ENCODE measurements around the gene SLC24A3. TPM values are rescaled to one million over a fixed set of nuclear protein-coding genes. Genes with fewer than 3 reads are reported as not detected.

SLC24A3 gene
- total RNA-seq, 2 donors from 2014 or later, result 1.4 to 3.7 TPM

DNA sequence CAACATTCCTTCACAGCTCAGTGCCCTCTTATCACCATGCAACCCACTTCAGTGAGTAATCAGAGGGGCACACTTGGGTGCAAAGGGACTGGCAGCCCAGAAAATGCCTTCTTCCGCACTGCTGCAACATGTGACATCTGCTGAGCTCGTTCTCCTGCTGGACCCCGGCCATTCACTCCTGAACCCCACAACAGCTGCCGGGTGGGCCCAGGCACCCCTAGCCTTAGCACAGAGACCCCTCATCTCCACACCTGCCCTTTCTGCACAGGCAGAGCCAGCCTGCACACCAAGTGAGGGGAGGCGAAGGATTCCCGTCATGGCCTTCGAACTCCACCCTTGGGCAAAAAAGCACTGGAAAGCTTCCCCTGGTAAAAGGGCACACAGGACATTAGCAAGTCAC is 381.3 kb downstream of the SLC24A3 start:
- Histone ChIP-seq H3K27ac (no peak overlapping the region), H3K4me3 (no peak overlapping the region), H3K27me3 (no peaks in the 10 kb centered on the region), H3K9me3 (peaks cover 0 to 6% of the 10 kb centered on the region in 2 donors), H3K4me1 (no peaks in the 10 kb centered on the region), H3K36me3 (no peaks in the 10 kb centered on the region)
- TF ChIP-seq, protein P1, sequence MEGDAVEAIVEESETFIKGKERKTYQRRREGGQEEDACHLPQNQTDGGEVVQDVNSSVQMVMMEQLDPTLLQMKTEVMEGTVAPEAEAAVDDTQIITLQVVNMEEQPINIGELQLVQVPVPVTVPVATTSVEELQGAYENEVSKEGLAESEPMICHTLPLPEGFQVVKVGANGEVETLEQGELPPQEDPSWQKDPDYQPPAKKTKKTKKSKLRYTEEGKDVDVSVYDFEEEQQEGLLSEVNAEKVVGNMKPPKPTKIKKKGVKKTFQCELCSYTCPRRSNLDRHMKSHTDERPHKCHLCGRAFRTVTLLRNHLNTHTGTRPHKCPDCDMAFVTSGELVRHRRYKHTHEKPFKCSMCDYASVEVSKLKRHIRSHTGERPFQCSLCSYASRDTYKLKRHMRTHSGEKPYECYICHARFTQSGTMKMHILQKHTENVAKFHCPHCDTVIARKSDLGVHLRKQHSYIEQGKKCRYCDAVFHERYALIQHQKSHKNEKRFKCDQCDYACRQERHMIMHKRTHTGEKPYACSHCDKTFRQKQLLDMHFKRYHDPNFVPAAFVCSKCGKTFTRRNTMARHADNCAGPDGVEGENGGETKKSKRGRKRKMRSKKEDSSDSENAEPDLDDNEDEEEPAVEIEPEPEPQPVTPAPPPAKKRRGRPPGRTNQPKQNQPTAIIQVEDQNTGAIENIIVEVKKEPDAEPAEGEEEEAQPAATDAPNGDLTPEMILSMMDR (IDR thresholded peaks at IDR 0.05), result no peak
- no peak for DNase-seq (ENCODE audit: low spot score)

DNA sequence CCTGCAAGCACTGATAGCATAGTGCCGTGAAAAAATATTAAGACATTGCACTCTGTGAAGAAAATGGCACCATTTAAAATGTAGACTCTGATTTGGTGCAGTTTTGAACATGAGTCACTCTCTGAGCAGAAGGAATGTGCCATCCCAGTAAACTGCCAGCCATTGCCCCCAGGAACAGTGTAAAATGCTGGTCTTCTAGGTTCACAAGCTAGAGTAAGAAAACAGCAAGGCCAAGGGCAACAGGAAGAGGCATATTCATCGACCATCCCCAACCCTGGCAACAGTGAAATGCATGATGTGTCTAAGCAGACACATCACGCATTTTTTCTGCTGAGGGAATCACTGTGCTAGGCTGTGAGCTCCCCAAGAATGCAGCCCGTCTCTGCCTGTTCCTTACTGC is 382.5 kb downstream of the SLC24A3 start:
- H3K27ac ChIP-seq, result no peak overlapping the region
- TF ChIP-seq, protein P1 (IDR thresholded peaks at IDR 0.05), result no peak

DNA sequence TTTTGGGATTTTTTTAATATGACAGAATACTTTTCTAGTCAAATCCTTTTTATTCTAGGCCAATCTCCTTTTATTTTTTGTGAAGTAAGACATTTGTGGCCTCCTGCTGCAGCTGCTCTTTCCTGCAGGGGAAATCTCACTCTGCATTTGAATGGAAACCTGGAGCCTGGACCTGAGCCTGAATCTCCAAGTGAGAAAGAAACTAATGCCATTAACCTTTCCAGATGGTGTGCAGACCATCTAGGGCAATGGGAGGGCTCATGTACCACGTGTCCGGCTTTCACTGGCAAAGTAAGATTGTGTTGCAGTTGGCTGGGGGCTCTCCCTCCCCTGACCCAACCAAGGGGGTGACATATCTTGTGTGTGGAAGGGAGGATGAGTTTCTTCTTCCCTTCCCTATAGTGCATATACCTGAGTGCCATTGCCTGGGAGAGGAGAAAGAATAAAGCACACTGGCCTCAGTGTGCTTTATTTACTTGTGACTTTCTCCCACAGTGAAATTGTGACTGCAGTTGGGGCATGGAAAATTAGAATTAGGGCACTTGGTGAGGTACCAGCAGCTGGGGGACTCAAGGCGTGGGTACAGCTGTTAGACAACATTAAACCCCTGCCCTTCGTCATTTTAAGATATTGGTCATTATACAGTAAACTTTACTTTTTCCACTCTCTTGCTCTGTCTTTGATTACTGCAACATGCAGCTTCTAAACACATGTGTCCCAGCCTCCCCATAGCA is 385.8 kb downstream of the SLC24A3 start:
- TF ChIP-seq, protein P1 (IDR thresholded peaks at IDR 0.05), result no peak
- no peak for DNase-seq (ENCODE audit: low spot score)
- Histone ChIP-seq H3K4me1 (no peaks in the 10 kb centered on the region), H3K27ac (no peak overlapping the region), H3K36me3 (no peaks in the 10 kb centered on the region), H3K27me3 (no peaks in the 10 kb centered on the region), H3K4me3 (no peak overlapping the region), H3K9me3 (no peaks in the 10 kb centered on the region)

More for the DNA sequence above, 382.5 kb downstream of the SLC24A3 start:
- no peak for DNase-seq (ENCODE audit: low spot score)
- Histone ChIP-seq H3K4me3 (no peak overlapping the region), H3K9me3 (peaks cover 0 to 6% of the 10 kb centered on the region in 2 donors), H3K4me1 (no peaks in the 10 kb centered on the region), H3K36me3 (no peaks in the 10 kb centered on the region), H3K27me3 (no peaks in the 10 kb centered on the region)

DNA sequence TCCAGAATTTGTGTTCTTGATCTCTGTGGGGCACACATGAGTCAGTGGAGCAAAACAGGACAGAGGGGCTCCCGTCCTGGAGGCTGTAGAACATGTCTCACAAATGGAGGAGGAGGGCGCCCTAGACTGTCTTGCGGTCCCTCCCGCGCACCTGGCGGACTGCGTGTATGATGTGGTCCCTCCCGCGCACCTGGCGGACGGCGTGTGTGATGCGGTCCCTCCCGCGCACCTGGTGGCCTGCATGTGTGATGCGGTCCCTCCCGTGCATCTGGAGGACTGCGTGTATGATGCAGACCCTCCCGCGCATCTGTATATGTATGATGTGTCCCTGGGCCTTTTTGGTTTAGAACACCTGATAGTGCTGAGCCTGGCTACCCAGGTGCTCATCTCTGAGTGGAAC is 386.8 kb downstream of the SLC24A3 start:
- no peak overlapping the region for H3K27ac ChIP-seq
- H3K4me1 ChIP-seq, result no peaks in the 10 kb centered on the region
- no peaks in the 10 kb centered on the region for H3K36me3 ChIP-seq
- no peaks in the 10 kb centered on the region for H3K9me3 ChIP-seq
- no peak for DNase-seq (ENCODE audit: low spot score)
- TF ChIP-seq, protein P1 (IDR thresholded peaks at IDR 0.05), result no peak
- H3K27me3 ChIP-seq, result no peaks in the 10 kb centered on the region
- no peak overlapping the region for H3K4me3 ChIP-seq

DNA sequence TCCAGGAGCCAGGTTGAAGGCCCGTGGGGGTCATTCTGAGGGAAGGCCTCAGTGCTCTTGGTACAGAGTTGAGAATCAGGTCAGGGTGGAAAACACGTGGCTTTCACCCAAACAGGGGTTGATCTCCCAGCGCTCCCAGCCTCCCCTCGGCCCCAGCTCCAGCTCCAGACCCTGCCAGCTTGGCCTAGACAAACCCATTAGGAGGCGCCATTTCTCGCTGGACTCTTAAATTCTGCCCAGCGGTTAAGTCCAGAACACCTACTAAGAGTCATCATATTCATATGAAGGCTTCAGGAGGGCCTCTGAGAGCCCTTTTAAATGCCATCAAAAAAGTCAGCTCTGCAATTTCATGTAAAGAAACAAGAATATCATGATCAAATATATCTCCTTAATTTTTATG is 387.6 kb downstream of the SLC24A3 start:
- Histone ChIP-seq H3K4me1 (no peaks in the 10 kb centered on the region), H3K27me3 (no peaks in the 10 kb centered on the region), H3K27ac (no peak overlapping the region), H3K36me3 (no peaks in the 10 kb centered on the region), H3K4me3 (no peak overlapping the region), H3K9me3 (no peaks in the 10 kb centered on the region)
- no peak for DNase-seq (ENCODE audit: low spot score)
- TF ChIP-seq, protein P1 (IDR thresholded peaks at IDR 0.05), result no peak
